Right lung (tissue), 5 donors: ENCODE measurements around the gene DISC1. TPM values are rescaled to one million over a fixed set of nuclear protein-coding genes. Genes with fewer than 3 reads are reported as not detected.

Experiments used
- DNase-seq, 2 donors: peaks; one replicate each; pipeline ENCODE4 v3.0.0-alpha.2; 2013
- polyA plus RNA-seq, 5 donors: library from polyadenylated mRNA; unstranded; fragments of 120-200 nt; gene quantifications; one replicate each; pipeline versions ENCODE4 v1.2.1 to v1.2.3, GENCODE V29; 2013; ENCODE audit warnings: inconsistent platforms in 1 of 5, low replicate concordance in 1 of 5; ENCODE audit not compliant: insufficient read length in 5 of 5, insufficient read depth in 1 of 5

The DISC1 gene
- polyA plus RNA-seq, 5 donors, result 7.8 to 11.4 (median 9.7) TPM

DNA sequence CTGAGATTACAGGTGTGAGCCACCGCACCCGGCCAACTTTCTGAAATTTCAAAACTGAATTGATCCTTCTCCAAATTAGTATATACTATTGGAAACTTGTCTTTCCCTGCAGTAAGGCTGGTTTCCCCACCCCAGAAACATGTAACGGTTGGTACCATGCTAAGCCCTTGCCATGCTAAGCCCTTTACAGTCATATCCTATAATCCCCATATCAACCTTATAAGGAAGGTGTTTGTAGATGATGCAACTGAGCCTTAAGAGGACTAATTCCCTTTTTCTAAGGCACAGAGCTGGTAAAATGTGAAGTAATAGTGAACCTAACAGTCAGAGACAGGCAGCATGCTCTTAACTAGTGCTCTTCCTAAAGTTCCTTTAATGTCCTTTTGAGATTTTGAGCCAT, 413.7 kb downstream of the DISC1 start:
- no peak for DNase-seq

DNA sequence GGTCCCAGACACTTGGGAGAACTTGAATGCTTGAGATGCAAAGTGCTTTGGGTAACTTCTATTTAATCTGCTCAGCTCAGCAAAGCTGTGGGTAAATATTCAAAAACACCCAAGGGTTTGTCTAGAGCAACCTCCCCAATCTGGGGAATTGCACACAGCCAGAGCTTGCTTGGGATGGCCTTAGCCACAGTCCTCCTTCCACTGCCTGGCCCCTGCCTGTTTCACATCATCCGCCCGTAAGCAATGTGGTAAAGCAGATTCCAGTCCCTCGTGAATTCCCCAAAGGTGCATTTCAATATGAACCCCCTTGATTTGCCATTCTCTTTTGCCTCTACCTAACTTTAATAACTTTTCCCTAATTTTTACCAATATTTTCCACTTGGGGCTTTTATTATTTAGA, 418.1 kb downstream of the DISC1 start:
- DNase-seq, result no peak

DNA sequence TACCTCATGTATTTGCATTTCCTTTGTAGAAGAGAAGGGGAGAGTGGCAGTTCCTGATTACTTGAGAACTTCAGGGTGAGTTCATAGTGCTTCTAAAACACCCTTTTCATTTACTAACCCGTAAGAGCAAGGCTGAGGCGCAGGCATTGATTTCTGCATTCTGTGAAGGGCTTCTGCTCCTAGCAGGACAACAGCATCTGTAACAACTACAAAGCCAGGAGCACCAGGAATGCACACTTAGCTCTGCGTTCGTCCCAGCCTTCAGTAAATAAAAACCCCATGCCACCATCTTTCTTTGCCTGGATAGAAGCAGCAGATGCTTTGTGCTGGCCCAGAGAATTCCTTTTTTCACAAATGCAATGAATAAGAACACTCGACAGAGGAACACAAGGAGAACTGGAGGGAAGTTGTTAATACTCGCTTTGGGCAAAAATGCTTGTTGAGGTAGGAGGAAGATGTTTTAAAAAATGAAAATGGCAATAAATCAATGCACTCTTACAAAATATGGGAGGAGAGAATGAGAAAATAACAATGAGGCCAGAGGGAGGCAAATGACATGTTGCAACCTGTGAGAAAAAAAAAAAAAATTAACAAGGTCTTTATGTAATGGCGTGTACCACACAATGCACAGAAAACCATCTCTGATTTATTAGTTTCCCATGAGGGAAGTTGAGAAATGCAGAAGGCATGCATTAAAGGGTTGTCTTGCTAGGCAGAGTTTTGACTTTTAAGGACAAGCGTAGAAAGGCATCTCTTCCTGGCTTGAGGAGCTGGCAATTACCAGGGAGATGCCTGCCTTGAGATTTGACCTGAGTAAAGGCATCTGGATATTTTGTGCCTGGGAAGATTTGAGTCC, 418.8 kb downstream of the DISC1 start:
- DNase-seq, result no peak

DNA sequence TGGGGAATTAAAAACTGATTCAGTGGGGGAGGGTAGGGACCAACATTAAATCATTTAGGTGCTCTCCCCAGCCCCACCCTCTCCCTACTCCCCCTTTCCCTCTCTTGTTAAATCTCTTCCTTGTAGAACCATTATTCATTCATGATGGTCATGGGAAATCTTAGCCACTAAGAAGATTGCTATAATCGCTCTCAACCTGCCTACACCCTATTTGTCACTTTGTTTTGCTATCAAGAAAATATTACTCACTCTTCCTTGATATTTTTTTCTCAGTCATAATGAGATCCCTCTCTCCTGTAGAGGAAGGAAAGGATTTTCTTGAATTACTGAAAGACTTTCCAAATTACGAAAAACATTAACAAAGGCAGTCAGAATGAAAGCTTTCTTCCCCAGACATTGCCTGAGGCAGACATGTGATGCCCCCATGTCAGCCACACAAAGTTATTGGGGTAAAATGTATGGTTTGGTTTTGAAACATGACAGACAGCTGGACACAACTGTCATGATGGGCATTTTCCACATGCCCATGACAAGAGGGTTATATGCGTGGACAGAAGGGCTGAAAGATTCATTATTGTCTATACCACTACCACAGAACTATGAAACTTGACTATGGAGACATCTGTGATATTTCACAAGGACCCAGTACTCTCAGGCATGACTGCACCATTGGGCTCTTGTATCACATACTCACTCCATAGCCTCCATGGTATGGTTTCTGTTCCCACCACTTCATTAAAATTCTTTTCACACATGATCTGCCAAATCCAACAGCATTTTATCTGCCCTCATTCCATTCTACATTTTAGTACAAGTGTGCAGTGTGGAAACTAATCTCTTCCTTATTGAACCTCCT, 420.1 kb downstream of the DISC1 start:
- peak; percentile 83 to 87 for DNase-seq

DNA sequence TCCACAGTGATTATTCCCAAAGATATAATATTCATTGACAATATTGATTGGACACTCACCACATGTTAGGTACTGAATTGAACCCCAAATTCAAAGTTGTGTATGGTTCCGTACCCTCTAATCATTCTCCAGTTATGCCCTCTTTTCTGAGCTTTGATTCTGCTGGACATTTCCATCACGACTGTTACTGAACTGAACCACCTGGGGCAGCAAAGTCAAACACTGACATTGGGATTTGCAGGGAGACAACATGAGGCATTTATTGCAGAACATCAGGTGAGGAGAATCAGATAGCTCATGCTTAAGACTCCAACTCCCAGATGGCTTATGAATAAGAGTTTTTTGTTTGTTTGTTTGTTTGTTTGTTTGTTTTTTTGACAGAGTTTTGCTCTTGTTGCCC, 420.9 kb downstream of the DISC1 start:
- no peak for DNase-seq

DNA sequence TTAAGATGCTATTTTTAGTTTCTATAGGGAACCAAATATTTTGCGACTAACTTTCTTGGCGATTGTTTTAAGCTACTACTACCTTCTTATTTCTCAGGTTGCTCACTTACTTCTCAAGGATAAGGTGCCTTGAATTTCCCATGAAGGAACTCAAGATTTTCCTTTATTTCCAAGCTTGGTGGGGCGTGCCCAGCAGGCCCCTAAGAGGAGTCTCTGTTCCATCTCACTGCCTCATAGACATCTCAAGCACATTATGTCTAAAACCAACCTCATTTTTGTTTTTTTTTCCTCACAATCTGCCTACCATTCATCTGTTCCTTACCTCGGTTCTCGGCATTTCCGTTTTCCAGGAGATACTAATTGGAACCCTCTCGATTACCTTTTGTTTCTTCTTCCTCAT, 421.9 kb downstream of the DISC1 start:
- no peak for DNase-seq

DNA sequence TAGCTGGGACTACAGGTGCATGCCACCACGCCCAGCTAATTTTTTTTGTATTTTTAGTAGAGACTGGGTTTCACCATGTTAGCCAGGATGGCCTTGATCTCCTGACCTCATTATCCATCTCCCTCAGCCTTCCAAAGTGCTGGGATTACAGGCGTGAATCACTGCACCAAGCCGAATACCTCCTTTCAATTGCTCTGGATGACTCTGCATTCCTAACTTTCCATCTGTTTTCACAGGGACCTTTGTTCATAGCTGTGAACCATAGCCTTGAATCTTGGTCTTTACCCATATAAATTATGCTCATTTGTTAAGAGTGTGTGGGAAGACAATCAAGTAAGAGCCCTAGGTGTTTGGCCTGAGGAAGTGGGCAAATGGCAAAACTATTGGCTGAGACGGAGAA, 422.7 kb downstream of the DISC1 start:
- DNase-seq, result no peak

DNA sequence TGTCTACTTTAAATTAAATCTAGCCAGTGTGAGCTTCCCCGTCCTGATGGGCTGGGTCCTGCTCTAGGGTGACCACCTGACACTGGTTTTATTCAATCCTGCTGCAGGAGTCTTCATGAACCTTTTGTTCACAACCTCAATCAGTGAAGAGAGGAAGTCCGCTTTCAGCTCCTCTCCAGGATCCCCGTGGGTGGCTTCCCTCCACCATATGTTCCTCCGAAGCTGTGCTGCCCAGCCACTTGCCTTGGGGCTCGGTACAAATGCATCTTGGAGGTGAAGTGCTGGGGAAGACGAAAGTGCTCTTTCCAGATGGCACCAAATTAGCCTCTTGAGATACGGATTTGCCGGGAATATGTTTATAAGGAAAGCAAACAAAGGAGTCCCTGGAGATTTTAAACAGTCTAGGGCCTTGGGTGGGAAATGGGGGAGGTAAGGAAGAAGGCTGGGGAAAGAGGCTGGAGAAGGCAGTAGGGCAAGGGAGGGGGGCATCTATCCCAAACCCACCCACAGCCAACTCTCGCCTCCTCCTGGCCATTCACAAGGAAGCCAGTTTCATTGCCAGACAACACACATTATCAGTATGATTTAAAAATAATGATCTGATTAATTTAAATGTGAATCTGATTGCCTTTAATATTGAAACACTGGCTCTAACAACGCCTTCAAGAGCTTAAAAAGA, 430.8 kb downstream of the DISC1 start:
- no peak for DNase-seq

DNA sequence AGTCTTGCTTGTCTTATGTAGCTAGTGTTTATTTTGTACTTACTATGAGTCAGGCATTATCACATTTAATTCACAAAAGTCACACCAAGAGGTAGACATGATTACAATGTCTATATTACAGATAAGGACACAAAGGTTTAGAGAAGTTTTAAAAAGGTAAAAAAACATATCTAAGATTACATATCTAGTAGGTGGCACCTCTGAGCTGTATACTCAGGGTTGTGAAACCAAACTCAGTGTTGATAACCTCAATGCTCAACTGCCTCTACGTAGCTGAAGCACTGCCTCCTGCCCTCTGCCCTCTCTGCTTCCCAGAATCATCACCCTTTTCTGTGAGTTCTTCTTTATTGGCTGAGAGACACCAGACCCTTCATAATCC, 431.3 kb downstream of the DISC1 start:
- no peak for DNase-seq

DNA sequence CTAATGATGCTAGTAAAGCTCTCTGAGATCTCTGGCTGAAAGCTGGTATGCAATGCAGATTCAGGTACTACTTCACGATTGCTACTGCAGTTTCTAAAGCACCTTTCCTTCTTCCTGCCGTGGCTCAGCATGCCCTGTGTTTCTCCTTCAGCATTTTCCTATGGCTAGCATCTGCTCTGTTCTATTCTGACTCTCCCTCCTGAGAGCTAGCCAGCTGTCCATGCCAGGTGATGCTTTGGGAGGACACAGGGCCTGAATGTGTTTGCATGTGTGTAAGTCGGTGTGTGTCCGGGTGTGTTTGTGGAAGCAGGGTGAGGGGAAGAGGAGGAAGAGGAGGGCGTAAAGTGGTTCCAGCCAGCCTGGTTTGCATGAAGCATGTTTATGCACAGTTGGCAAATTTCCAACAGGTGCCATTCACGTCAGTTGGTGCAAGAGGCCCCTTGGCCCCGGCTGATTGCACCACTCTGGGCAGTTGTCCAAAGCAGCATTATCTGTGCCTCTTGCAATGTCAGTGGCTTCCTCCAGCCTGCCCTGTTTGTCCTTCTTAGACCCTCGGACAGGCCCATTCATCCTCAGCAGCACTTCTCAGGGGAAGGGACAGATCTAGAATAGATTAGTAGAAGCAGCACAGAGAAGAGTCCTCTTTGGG, 433.3 kb downstream of the DISC1 start:
- DNase-seq, result no peak

DNA sequence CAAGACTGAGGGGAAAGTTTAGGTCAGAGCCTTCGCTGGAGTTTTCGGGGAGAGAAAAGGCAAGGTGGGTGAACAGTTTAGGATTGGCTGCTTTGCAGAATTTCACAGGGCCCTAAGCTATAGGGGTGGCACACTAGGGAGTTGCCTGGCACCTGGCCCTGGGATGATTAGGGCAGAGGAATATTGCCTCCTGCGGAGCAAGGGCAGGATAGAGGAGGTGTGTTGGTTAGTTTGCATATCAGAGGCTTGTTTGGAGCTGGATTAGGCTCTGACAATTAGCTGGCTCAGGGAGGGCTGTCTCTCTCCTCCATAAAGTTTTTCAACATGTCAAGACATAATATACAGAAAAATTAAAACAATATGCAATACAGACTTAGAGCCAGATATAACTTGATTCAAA, 436.4 kb downstream of the DISC1 start:
- no peak for DNase-seq

DNA sequence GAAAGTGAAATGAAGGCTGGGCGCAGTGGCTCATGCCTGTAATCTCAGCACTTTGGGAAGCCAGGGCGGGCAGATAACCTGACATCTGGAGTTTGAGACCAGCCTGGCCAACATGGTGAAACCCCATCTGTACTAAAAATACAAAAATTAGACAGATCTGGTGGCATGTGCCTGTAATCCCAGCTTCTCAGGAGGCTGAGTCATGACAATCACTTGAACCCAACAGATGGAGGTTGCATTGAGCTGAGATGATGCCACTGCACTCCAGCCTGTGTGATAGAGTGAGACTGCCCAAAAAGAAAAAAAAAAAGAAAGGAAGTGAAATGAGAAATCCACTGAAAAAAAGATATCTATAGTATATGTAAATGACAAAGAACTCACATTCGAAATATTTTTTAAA, 439.9 kb downstream of the DISC1 start:
- no peak for DNase-seq

DNA sequence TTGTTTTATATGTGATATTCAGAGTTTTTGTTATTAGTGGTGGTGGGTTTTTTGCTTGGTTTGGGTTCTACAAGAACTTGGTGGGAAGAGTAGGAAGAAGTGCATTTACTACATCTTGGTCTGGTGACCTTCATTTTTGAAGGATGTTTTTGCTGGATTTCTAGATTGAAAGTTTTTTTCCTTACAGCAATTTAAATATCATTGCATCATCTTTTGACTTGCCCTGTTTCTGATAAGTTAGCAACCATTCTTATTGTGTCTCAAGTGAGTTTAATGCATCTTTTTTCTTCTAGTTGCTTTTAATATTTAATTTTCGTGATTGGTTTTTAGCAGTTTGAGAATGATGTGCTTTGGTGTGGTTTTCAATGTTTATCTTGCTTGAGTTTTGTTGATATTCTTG, 447.7 kb downstream of the DISC1 start:
- no peak for DNase-seq

DNA sequence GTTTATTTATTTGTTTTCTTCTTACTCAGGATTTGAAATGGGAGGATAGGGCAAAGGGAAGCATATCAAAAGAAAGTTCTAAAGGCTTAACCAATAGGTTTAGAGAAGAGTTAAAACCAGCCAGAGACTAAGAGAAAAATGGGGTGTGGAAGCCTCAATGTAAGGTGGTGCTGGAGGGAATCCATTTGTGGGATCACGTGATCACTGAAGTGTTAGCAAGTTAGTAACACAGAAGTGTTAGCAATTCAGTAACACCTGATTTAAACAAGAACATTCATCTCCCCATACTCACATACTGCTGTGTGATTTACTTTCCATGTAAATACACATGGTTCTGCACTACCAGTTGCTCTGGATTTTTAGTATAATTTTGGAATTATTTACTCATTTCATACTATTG, 451.2 kb downstream of the DISC1 start:
- no peak for DNase-seq

DNA sequence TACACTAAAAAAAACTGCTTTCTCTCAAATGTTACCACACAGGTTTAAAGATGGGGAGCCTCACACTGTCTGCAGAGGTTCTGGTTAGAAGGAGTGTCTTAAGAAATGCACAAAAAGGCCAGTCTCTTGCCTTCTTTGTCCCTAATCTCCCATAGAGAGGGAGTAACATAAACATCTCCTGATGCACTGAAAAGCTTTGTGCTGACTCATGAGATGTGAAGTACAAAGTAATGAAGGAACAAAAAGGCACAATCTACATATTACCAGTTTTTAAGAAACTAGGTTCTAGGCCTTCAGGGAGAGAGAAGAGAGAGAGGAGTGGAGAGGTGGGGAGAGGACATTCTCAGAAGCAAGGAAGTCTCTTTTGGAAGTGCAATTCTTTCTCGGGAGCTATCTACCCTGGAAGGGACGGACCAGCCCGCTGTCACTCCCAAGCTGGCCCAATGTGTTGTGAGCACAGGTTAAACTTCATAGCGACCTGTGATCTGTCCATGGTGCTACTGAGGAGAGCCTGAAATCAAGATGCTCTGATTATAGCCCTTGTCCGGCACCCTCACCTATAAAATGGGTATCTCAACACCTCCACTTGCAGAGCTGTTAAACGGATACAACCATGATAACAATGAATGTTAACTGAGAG, 458.1 kb downstream of the DISC1 start:
- DNase-seq, result peak in 1 of 2 donors; percentile 10

DNA sequence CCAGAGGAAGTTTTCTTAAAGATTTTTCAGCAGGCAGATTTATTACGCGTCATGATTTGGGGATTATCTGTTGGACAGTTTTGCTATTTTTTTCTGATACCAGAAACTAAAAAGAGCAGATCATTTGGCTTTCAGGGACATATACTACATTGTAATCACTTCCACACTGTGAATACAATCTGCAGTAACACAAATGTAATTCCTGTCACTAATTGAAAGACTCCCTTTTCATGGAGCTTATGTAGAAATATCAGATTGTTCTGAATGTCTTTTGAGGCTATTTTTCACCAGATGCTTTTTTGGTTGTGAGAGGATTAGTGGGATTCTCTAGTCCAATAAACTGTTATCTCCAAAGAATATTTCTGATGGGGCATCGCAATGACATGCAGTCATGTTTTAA, 464.2 kb downstream of the DISC1 start:
- DNase-seq, result no peak

Other genes with a start within 250 kb of the DISC1 start
- gene EGLN1, start 204.5 kb upstream of the DISC1 start, polyA plus RNA-seq, result 10 to 100 TPM; 29.7 to 51.1 (median 45.0) TPM
- 10 to 100 TPM; 37.6 to 59.2 (median 57.5) TPM for gene TSNAX, start 98.1 kb upstream of the DISC1 start, polyA plus RNA-seq